Ovary (tissue), 9 donors: ENCODE measurements around the gene ZNF284. TPM values are rescaled to one million over a fixed set of nuclear protein-coding genes. Genes with fewer than 3 reads are reported as not detected.
A peak's percentile ranks its signal among the peaks of the same experiment; 100 is the strongest.
"Not testable (repeated sequence)": the region's sequence is repeated elsewhere in the genome, so short reads cannot be mapped to it uniquely, and the experiment has no call there.

ENCODE experiments used
- DNase-seq, 5 donors: peaks; one replicate each; pipeline ENCODE4 v3.0.0-alpha.2; 2019 to 2020
- H3K27ac ChIP-seq, 2 donors: fragments of 200-600 bp; one replicate each; pipeline versions ENCODE4 v1.5.1 to v1.8.0; 2019 to 2022
- H3K27me3 ChIP-seq: fragments of 200-600 bp; one replicate; pipeline ENCODE4 v1.8.0; 2022
- H3K36me3 ChIP-seq: fragments of 200-600 bp; sonication (generic); one replicate; pipeline ENCODE4 v1.5.1; 2019
- H3K4me1 ChIP-seq: one replicate; pipeline ENCODE4 v1.8.1; 2013; ENCODE audit warnings: mild to moderate bottlenecking, moderate library complexity; ENCODE audit not compliant: insufficient read depth
- H3K4me3 ChIP-seq: fragments of 200-600 bp; sonication (generic); one replicate; pipeline ENCODE4 v1.5.1; 2017
- H3K9me3 ChIP-seq, 2 donors: fragments of 200-600 bp in 1 of 2; sonication (generic) in 1 of 2; one replicate each; pipeline versions ENCODE4 v1.5.1 to v1.8.1; 2013 to 2019; ENCODE audit warnings: mild to moderate bottlenecking in 1 of 2, moderate library complexity in 1 of 2
- EP300 ChIP-seq: sonication (generic); formaldehyde crosslinking; IDR thresholded peaks from one replicate; pipeline ENCODE4 v1.6.1; 2017; ENCODE audit warnings: antibody characterized with exemption
- POLR2A ChIP-seq: fragments of 450-650 bp; IDR thresholded peaks from one replicate; pipeline ENCODE4 v1.6.1; 2017; ENCODE audit warnings: antibody characterized with exemption, mild to moderate bottlenecking, moderate library complexity
- WGBS, 3 donors: extraction: QIAGEN DNeasy Blood & Tissue Kit in 1 of 3; methylation state at CpG; one replicate each; pipeline versions ENCODE4 v1.1.5 to v1.1.7; 2013 to 2017; 5-methylcytosine and 5-hydroxymethylcytosine counted together
- intact Hi-C, 4 donors: fragments of 100-400 bp; cut with DNase I; formaldehyde crosslinking; loops; one replicate each; pipeline versions ENCODE4 v1.11.0 to v1.15.1; 2022 to 2023
- polyA plus RNA-seq, 2 donors: library from polyadenylated mRNA; stranded (reverse); fragments of 200-250 nt in 1 of 2; fragments of 350-450 nt in 1 of 2; fragmentation: Illumina TruSeq in 1 of 2; extraction: RNeasy Lipid Tissue Mini Kit (QIAGEN cat#74804) in 1 of 2; gene quantifications; one replicate each; pipeline ENCODE4 v1.2.3, GENCODE V29; 2013 to 2014
- total RNA-seq, 7 donors: library from RNA; depleted of rRNA in 2 of 7; stranded (reverse); fragments of >200 nt in 2 of 7; fragmentation: NEBNext Ultra II Directional in 3 of 7; extraction: Animal tissue kit (Norgen Biotek cat#: 25700) in 3 of 7; gene quantifications; one replicate each; pipeline versions ENCODE4 v1.1.0 to v1.2.4, GENCODE V29; 2016 to 2023
- TF ChIP-seq, protein P1 (sequence below), 3 donors: fragments of 450-650 bp in 2 of 3; fragments of 200-600 bp in 1 of 3; IDR thresholded peaks; one replicate each; pipeline versions ENCODE4 v1.5.1 to v1.8.0; 2016 to 2022; ENCODE audit warnings: antibody characterized with exemption in 3 of 3, mild to moderate bottlenecking in 1 of 3
- donor health status: DM: no; HTN: no; CAD: no; lungs with moderate emphysema.
- donor health status: DM: no; HTN: no; CAD: no.
- donor health status: Bipolar disorder and iron deficiency.
- donor health status: DM: yes; HTN: yes; CAD: no.
- donor health status: DM: no; HTN: no; CAD: no.
- donor health status: DM: yes; HTN: yes; CAD: no.

Gene ZNF284
- total and polyA plus RNA-seq, 9 donors, result 0.90 to 2.7 (median 2.1) TPM

DNA sequence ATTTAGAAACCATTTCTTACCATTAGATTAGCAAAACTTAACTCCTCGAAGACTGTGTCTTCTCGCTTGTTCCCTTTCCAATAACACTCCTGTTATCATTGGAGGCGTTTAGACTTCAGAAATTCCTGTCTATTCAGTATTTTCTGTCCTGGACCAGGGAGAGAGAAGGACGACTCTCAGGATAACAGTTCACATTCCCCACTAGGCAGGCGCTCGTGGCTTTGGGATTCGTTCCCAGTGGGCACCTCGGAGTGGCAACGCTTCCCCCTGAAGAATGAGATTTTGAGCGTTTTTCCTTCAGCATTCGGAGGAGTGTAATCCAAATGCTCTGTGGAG is 40.8 kb downstream of the ZNF284 start:
- TF ChIP-seq EP300 (no peak), POLR2A (no peak)
- TF ChIP-seq, protein P1, sequence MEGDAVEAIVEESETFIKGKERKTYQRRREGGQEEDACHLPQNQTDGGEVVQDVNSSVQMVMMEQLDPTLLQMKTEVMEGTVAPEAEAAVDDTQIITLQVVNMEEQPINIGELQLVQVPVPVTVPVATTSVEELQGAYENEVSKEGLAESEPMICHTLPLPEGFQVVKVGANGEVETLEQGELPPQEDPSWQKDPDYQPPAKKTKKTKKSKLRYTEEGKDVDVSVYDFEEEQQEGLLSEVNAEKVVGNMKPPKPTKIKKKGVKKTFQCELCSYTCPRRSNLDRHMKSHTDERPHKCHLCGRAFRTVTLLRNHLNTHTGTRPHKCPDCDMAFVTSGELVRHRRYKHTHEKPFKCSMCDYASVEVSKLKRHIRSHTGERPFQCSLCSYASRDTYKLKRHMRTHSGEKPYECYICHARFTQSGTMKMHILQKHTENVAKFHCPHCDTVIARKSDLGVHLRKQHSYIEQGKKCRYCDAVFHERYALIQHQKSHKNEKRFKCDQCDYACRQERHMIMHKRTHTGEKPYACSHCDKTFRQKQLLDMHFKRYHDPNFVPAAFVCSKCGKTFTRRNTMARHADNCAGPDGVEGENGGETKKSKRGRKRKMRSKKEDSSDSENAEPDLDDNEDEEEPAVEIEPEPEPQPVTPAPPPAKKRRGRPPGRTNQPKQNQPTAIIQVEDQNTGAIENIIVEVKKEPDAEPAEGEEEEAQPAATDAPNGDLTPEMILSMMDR (IDR thresholded peaks at IDR 0.05), result no peak
- Histone ChIP-seq H3K9me3 (peaks cover 0 to 6% of the 10 kb centered on the region in 2 donors), H3K27me3 (no peaks in the 10 kb centered on the region), H3K4me3 (peak overlapping the region; percentile 77), H3K36me3 (no peaks in the 10 kb centered on the region), H3K4me1 (peaks cover 8% of the 10 kb centered on the region), H3K27ac (no peak overlapping the region)
- intact Hi-C loops, result loop anchor here in 2 of 4 donors (5.0 to 10.0 kb wide), 3 partner anchors 50 to 108 kb away; partner anchors contain the start of genes ZNF223 (in 1 of the 2) and ZNF230 (in 1 of the 2)
- DNase-seq, result no peak
- 0 to 1% (median 0%) methylated on average over 11 of the region's 11 CpGs for WGBS, 3 donors

DNA sequence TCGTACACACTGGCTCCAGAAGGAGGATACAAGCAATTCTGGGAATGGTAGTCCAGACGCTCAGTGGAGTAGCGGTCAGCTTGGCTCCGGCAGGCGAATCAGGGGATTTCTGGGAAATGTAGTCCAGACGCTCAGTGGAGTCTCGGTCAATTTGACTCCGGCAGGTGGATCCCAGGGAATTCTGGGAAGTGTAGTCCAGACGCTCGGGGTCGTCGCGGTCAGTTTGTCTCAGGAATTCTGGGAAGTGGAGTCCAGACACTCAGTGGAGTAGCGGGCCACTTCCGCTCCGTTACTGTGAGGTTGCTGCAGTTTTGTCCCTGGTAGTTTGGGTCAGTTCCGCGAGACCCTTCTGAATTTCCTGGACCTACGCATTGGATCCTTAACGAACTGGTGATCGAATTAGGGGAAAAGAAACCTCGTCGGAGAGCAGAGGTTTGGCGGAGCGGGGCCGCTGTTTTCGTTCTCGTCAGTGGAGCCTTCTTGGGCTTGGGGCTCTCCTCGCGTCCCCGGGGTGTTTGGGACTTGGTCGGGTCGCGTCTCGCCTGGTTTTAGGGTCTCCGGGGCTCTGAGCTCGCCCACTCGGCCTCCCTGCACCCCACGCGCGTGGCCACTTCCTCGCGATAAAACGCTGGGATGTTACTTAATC is 41.3 kb downstream of the ZNF284 start, which contains the start of gene ZNF225:
ZNF225 (plus strand) TSS at position 262 of the 646 bp plus-strand sequence. CDS start 2,429 bp downstream, outside the sequence.
- Histone ChIP-seq H3K27me3 (no peaks in the 10 kb centered on the region), H3K9me3 (peaks cover 0 to 1% of the 10 kb centered on the region in 2 donors), H3K4me1 (peaks cover 8% of the 10 kb centered on the region), H3K36me3 (no peaks in the 10 kb centered on the region), H3K4me3 (peak within 1 kb of the TSS; percentile 77), H3K27ac (peak within 1 kb of the TSS in 1 of 2 donors; percentile 50)
- intact Hi-C loops, result loop anchor here in 2 of 4 donors (5.0 to 10.0 kb wide), 3 partner anchors 49 to 108 kb away; partner anchors contain the start of genes ZNF223 (in 1 of the 2) and ZNF230 (in 1 of the 2)
- TF ChIP-seq EP300, result peak; percentile 4
- TF ChIP-seq, protein P1 (IDR thresholded peaks at IDR 0.05), result peak in 2 of 3 donors; percentile 15 to 33
- TF ChIP-seq POLR2A, result no peak
- DNase-seq, result peak; percentile 92 to 97 (median 93)
- WGBS, 3 donors, result 0% methylated on average over 43 to 44 of the region's 44 CpGs

DNA sequence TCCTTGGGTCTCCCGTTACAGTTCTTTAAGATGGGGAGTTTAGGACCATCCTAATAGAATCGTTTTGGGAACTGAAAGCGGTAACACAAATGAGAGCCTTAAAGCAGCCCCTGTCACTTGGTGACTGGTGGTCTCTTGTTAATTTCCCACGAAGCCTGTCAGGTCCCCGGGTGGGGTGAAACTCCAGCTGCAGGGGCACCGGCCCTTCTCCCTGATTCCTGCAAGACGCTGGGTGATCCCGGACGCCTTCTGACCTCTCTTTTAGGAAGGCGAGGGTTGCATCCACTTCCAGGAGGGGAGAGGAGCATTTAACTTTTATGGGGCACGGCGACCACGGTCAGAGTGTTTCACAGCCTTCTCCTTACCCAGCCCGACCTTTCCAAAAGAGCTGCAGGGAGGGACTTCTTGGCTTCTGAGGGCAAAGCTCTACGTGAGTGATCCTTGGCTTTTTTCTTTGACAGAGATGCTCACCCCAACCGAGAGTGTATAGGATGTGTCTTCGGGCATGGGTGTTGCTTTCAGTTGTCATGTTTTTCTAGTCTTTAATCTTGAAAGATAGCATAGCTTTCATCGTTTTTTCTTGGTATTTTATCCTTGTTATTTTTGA is 41.9 kb downstream of the ZNF284 start:
- peak in 2 of 5 donors; percentile 18 to 28 for DNase-seq

DNA sequence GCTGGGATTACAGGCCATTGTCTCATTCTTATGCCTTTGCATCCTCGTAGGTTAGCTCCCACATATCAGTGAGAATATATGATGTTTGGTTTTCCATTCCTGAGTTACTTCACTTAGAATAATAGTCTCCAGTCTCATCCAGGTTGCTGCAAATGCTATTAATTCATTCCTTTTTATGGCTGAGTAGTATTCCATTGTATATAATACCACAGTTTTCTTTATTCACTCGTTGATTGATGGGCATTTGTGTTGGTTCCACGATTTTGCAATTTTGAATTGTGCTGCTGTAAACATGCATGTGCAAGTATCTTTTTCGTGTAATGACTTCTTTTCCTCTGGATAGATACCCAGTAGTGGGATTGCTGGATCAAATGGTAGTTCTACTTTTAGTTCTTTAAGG is 49.2 kb downstream of the ZNF284 start:
- H3K27ac ChIP-seq, DNase-seq, intact Hi-C loops, H3K4me3 ChIP-seq, H3K27me3 ChIP-seq, H3K4me1 ChIP-seq, H3K36me3 ChIP-seq: not testable (repeated sequence)
- peaks cover 0 to 27% of the 10 kb centered on the region in 2 donors for H3K9me3 ChIP-seq
- WGBS, 3 donors, result 96 to 97% (median 96%) methylated on average over 4 of the region's 4 CpGs

More for the DNA sequence above, 41.9 kb downstream of the ZNF284 start:
- intact Hi-C loops, result loop anchor here in 2 of 4 donors (5.0 to 10.0 kb wide), 3 partner anchors 48 to 109 kb away; partner anchors contain the start of genes ZNF223 (in 1 of the 2) and ZNF230 (in 1 of the 2)
- Histone ChIP-seq H3K27ac (peak overlapping the region in 1 of 2 donors; percentile 50), H3K4me3 (peak overlapping the region; percentile 77), H3K27me3 (no peaks in the 10 kb centered on the region), H3K9me3 (no peaks in the 10 kb centered on the region), H3K36me3 (no peaks in the 10 kb centered on the region), H3K4me1 (peaks cover 8% of the 10 kb centered on the region)
- WGBS, 3 donors, result 1 to 3% (median 2%) methylated on average over 18 of the region's 18 CpGs
- TF ChIP-seq EP300 (no peak), POLR2A (no peak)
- TF ChIP-seq, protein P1 (IDR thresholded peaks at IDR 0.05), result no peak
